ENCODE measurements around the gene CEP170B.

DNA sequence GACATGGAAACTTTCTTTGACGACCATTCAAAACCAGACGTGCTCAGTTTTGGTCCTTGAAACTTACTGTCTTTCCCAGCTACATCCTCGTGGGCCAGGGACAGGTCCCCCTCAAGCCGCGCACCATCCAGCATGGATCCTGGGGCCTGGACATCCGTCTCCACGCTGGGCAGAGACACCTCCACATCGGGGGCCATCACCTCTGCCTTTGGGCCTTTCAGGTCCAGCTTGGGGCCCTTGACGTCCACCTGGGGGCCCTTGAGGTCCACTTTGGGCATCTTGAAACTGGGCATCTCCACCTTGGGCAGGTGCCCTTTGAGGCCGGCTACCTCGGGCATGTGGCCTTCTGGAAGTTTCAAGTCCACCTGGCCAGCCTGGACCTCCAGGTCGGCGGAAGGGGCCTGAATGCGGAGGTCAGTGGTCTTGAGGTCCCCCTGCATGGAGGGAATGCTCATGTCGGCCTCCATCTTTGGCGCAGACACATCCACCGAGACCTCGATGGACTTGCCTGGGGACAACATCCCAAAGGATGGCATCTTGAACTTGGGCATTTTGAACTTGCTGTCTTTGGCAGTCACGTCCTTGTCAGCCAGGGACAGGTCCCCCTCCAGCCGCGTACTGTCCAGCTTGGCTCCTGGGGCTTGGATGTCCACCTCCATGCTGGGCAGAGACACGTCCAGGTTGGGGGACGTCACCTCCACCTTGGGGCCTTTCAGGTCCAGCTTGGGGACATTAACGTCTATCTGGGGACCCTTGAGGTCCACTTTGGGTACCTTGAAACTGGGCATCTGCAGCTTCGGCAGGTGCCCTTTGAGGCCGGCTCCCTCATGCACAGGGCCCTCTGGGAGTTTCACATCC, 76.7 kb downstream of the CEP170B start:
- TF ChIP-seq, protein P1, sequence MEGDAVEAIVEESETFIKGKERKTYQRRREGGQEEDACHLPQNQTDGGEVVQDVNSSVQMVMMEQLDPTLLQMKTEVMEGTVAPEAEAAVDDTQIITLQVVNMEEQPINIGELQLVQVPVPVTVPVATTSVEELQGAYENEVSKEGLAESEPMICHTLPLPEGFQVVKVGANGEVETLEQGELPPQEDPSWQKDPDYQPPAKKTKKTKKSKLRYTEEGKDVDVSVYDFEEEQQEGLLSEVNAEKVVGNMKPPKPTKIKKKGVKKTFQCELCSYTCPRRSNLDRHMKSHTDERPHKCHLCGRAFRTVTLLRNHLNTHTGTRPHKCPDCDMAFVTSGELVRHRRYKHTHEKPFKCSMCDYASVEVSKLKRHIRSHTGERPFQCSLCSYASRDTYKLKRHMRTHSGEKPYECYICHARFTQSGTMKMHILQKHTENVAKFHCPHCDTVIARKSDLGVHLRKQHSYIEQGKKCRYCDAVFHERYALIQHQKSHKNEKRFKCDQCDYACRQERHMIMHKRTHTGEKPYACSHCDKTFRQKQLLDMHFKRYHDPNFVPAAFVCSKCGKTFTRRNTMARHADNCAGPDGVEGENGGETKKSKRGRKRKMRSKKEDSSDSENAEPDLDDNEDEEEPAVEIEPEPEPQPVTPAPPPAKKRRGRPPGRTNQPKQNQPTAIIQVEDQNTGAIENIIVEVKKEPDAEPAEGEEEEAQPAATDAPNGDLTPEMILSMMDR (IDR thresholded peaks at IDR 0.05; ENCODE audit: extremely low read depth in 1 of 2, insufficient read depth in 1 of 2, low read depth in 1 of 2, low read length in 2 of 2), result no peak
- TF ChIP-seq POLR2A (IDR thresholded peaks at IDR 0.05; ENCODE audit: low read depth, low read length) (no peak), FOS (IDR thresholded peaks at IDR 0.05; ENCODE audit: borderline replicate concordance, insufficient read depth, low read length) (no peak), POLR2AphosphoS5 (IDR thresholded peaks at IDR 0.05; ENCODE audit: insufficient read depth, low read depth, low read length) (no peak), EZH2 (IDR thresholded peaks at IDR 0.05; ENCODE audit: borderline replicate concordance, low read depth, low read length, severe bottlenecking) (no peak), MYC (IDR thresholded peaks at IDR 0.05; ENCODE audit: low read depth, low read length) (no peak)
- TF ChIP-seq, protein P2, sequence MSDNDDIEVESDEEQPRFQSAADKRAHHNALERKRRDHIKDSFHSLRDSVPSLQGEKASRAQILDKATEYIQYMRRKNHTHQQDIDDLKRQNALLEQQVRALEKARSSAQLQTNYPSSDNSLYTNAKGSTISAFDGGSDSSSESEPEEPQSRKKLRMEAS (IDR thresholded peaks at IDR 0.05; ENCODE audit: insufficient read depth, insufficient read length), result no peak
